Measurements from ENCODE around the gene SMARCAD1. TPM values are rescaled to one million over a fixed set of nuclear protein-coding genes. Genes with fewer than 3 reads are reported as not detected.
"Not testable (repeated sequence)": the region's sequence is repeated elsewhere in the genome, so short reads cannot be mapped to it uniquely, and the experiment has no call there.

The SMARCAD1 gene
- total and polyA plus RNA-seq, 2 experiments from 2014 or later: 14.7 to 58.1 TPM

- H3K27me3 ChIP-seq: no peaks in the 10 kb centered on the region
- H3K9me2 ChIP-seq (replicated peaks; ENCODE audit: insufficient read depth): no peaks in the 10 kb centered on the region
- no peaks in the 10 kb centered on the region for H4K20me1 ChIP-seq (ENCODE audit: insufficient read depth, poor library complexity, severe bottlenecking)
- H3K4me3 ChIP-seq: no peak overlapping the region
- H2AFZ ChIP-seq: no peak overlapping the region
- no peak for DNase-seq (ENCODE audit: low spot score)
- H3K9me3 ChIP-seq (ENCODE audit: low read depth): no peaks in the 10 kb centered on the region
- H3K79me2 ChIP-seq: no peaks in the 10 kb centered on the region
- H3K27ac ChIP-seq: no peak overlapping the region
- H3K36me3 ChIP-seq (replicated peaks; ENCODE audit: insufficient read depth, low read depth): no peaks in the 10 kb centered on the region
- TF ChIP-seq EZH2phosphoT487 (IDR thresholded peaks at IDR 0.05; ENCODE audit: low read depth, severe bottlenecking, unreplicated experiment): no peak
- no peak for TF ChIP-seq EZH2 (IDR thresholded peaks at IDR 0.05; ENCODE audit: borderline replicate concordance)
- TF ChIP-seq CTCF (IDR thresholded peaks at IDR 0.05; ENCODE audit: poor library complexity): no peak
- H3K4me1 ChIP-seq (ENCODE audit: insufficient read depth): no peaks in the 10 kb centered on the region
- no peak overlapping the region for H3K4me2 ChIP-seq
- WGBS (ENCODE audit: low lambda C conversion rate, missing lambda C conversion rate): 80% methylated on average over 2 of the region's 2 CpGs
These were observed 126.8 kb downstream of the SMARCAD1 start for GRCh38 chr4:94334476-94334875.

GRCh38 chr4:94334962-94335361 is 127.3 kb downstream of the SMARCAD1 start:
- Histone ChIP-seq H3K9me3 (ENCODE audit: low read depth) (no peaks in the 10 kb centered on the region), H3K4me3 (no peak overlapping the region), H3K27ac (no peak overlapping the region), H3K79me2 (no peaks in the 10 kb centered on the region), H2AFZ (no peak overlapping the region), H3K27me3 (no peaks in the 10 kb centered on the region), H3K4me1 (ENCODE audit: insufficient read depth) (no peaks in the 10 kb centered on the region), H3K36me3 (replicated peaks; ENCODE audit: insufficient read depth, low read depth) (no peaks in the 10 kb centered on the region), H4K20me1 (ENCODE audit: insufficient read depth, poor library complexity, severe bottlenecking) (no peaks in the 10 kb centered on the region), H3K9me2 (replicated peaks; ENCODE audit: insufficient read depth) (no peaks in the 10 kb centered on the region), H3K4me2 (no peak overlapping the region)
- WGBS (ENCODE audit: low lambda C conversion rate, missing lambda C conversion rate): 69% methylated on average over 3 of the region's 3 CpGs
- DNase-seq (ENCODE audit: low spot score): no peak
- TF ChIP-seq CTCF (IDR thresholded peaks at IDR 0.05; ENCODE audit: poor library complexity) (no peak), EZH2phosphoT487 (IDR thresholded peaks at IDR 0.05; ENCODE audit: low read depth, severe bottlenecking, unreplicated experiment) (no peak), EZH2 (IDR thresholded peaks at IDR 0.05; ENCODE audit: borderline replicate concordance) (no peak)

- TF ChIP-seq CTCF (IDR thresholded peaks at IDR 0.05; ENCODE audit: poor library complexity) (no peak), EZH2phosphoT487 (IDR thresholded peaks at IDR 0.05; ENCODE audit: low read depth, severe bottlenecking, unreplicated experiment) (no peak), EZH2 (IDR thresholded peaks at IDR 0.05; ENCODE audit: borderline replicate concordance) (no peak)
- H3K9me2 ChIP-seq (replicated peaks; ENCODE audit: insufficient read depth): no peaks in the 10 kb centered on the region
- WGBS (ENCODE audit: low lambda C conversion rate, missing lambda C conversion rate): 87% methylated on average over 3 of the region's 3 CpGs
- H3K4me2 ChIP-seq: no peak overlapping the region
- H4K20me1 ChIP-seq (ENCODE audit: insufficient read depth, poor library complexity, severe bottlenecking): no peaks in the 10 kb centered on the region
- H3K27ac ChIP-seq: no peak overlapping the region
- no peaks in the 10 kb centered on the region for H3K9me3 ChIP-seq (ENCODE audit: low read depth)
- H3K79me2 ChIP-seq: no peaks in the 10 kb centered on the region
- H3K4me3 ChIP-seq: no peak overlapping the region
- H2AFZ ChIP-seq: no peak overlapping the region
- no peaks in the 10 kb centered on the region for H3K4me1 ChIP-seq (ENCODE audit: insufficient read depth)
- H3K36me3 ChIP-seq (replicated peaks; ENCODE audit: insufficient read depth, low read depth): no peaks in the 10 kb centered on the region
- no peak for DNase-seq (ENCODE audit: low spot score)
- no peaks in the 10 kb centered on the region for H3K27me3 ChIP-seq
These were observed 128.6 kb downstream of the SMARCAD1 start for GRCh38 chr4:94336303-94336702.

GRCh38 chr4:94336791-94337190 is 129.1 kb downstream of the SMARCAD1 start:
- not testable (repeated sequence) for H3K27ac ChIP-seq; H3K9me2 ChIP-seq (replicated peaks; ENCODE audit: insufficient read depth); H3K36me3 ChIP-seq (replicated peaks; ENCODE audit: insufficient read depth, low read depth); H3K9me3 ChIP-seq (ENCODE audit: low read depth); H3K27me3 ChIP-seq; H3K79me2 ChIP-seq; H3K4me3 ChIP-seq; H3K4me2 ChIP-seq; DNase-seq (ENCODE audit: low spot score); H3K4me1 ChIP-seq (ENCODE audit: insufficient read depth); H4K20me1 ChIP-seq (ENCODE audit: insufficient read depth, poor library complexity, severe bottlenecking); H2AFZ ChIP-seq
- WGBS (ENCODE audit: low lambda C conversion rate, missing lambda C conversion rate): 88% methylated on average over 5 of the region's 5 CpGs
